Muscle layer of colon (tissue), 2 donors: ENCODE results near the gene AP3M1.

Experiments
- H3K27ac ChIP-seq: one replicate; pipeline ENCODE4 v1.7.0; 2013; ENCODE audit warnings: low read depth, mild to moderate bottlenecking, low read length, moderate library complexity
- H3K27me3 ChIP-seq, 2 donors: one replicate each; pipeline ENCODE4 v1.7.0; 2013; ENCODE audit warnings: low read length in 2 of 2, mild to moderate bottlenecking in 2 of 2; ENCODE audit not compliant: insufficient read depth in 2 of 2, control insufficient read depth in 1 of 2
- H3K36me3 ChIP-seq: one replicate; pipeline ENCODE4 v1.7.0; 2013; ENCODE audit warnings: mild to moderate bottlenecking, low read length; ENCODE audit not compliant: insufficient read depth
- H3K4me1 ChIP-seq: one replicate; pipeline ENCODE4 v1.7.0; 2013; ENCODE audit warnings: mild to moderate bottlenecking, low read length; ENCODE audit not compliant: insufficient read depth
- H3K4me3 ChIP-seq, 2 donors: one replicate each; pipeline ENCODE4 v1.7.0; 2013; ENCODE audit warnings: low read length in 2 of 2, low read depth in 1 of 2, mild to moderate bottlenecking in 1 of 2, moderate library complexity in 1 of 2
- H3K9ac ChIP-seq: one replicate; pipeline ENCODE4 v1.7.0; 2013; ENCODE audit warnings: low read length
- H3K9me3 ChIP-seq: one replicate; pipeline ENCODE4 v1.7.0; 2013; ENCODE audit warnings: mild to moderate bottlenecking, low read length
- donor health status: abdominal sarcoma.
- donor health status: Adenocarcinoma of cecum.

AP3M1 gene

GRCh38 chr10:74075906-74076305 is 74.7 kb downstream of the AP3M1 start:
- peaks cover 51% of the 10 kb centered on the region for H3K36me3 ChIP-seq
- H3K9me3 ChIP-seq: no peaks in the 10 kb centered on the region
- H3K27ac ChIP-seq: no peak overlapping the region
- no peak overlapping the region for H3K4me3 ChIP-seq
- no peaks in the 10 kb centered on the region for H3K27me3 ChIP-seq
- no peak overlapping the region for H3K9ac ChIP-seq
- peaks cover 58% of the 10 kb centered on the region for H3K4me1 ChIP-seq

GRCh38 chr10:74072503-74072902 is 78.1 kb downstream of the AP3M1 start:
- peaks cover 47% of the 10 kb centered on the region for H3K4me1 ChIP-seq
- H3K4me3 ChIP-seq: no peak overlapping the region
- no peak overlapping the region for H3K9ac ChIP-seq
- H3K36me3 ChIP-seq: peaks cover 58% of the 10 kb centered on the region
- H3K27ac ChIP-seq: no peak overlapping the region
- no peaks in the 10 kb centered on the region for H3K9me3 ChIP-seq
- H3K27me3 ChIP-seq: no peaks in the 10 kb centered on the region

- no peaks in the 10 kb centered on the region for H3K27me3 ChIP-seq
- no peak overlapping the region for H3K4me3 ChIP-seq
- H3K9ac ChIP-seq: no peak overlapping the region
- H3K4me1 ChIP-seq: peaks cover 41% of the 10 kb centered on the region
- H3K27ac ChIP-seq: no peak overlapping the region
- peaks cover 45% of the 10 kb centered on the region for H3K36me3 ChIP-seq
- H3K9me3 ChIP-seq: no peaks in the 10 kb centered on the region
Observed at GRCh38 chr10:74071157-74071556, 79.5 kb downstream of the AP3M1 start.
